RWPE2 (cell line): Measurements from ENCODE around the gene THRA.

Source experiments
- ATAC-seq: fragments of 200-7000 bp; cut with Tn5 transposase; 3 replicates; pipeline ENCODE4 v1.9.1; 2021; ENCODE audit warnings: low read depth
- DNase-seq: peaks from one replicate; pipeline ENCODE4 v3.0.0-alpha.2; 2020; ENCODE audit warnings: low spot score
- H3K27ac ChIP-seq: fragments of 450-650 bp; 2 replicates; pipeline ENCODE4 v1.5.1; 2017; ENCODE audit warnings: mild to moderate bottlenecking; ENCODE audit not compliant: poor library complexity, severe bottlenecking
- H3K27me3 ChIP-seq: fragments of 250-450 bp; sonication (Bioruptor Pico); 2 replicates; pipeline ENCODE4 v1.5.1; 2021; ENCODE audit warnings: mild to moderate bottlenecking, moderate library complexity; ENCODE audit not compliant: insufficient read depth, poor library complexity, severe bottlenecking
- H3K36me3 ChIP-seq: fragments of 250-450 bp; sonication (Bioruptor Pico); 2 replicates; pipeline ENCODE4 v1.5.1; 2020; ENCODE audit warnings: low read depth, mild to moderate bottlenecking, moderate library complexity
- H3K4me1 ChIP-seq: fragments of 250-450 bp; sonication (Bioruptor Pico); 2 replicates; pipeline ENCODE4 v1.5.1; 2021; ENCODE audit warnings: mild to moderate bottlenecking, moderate library complexity; ENCODE audit not compliant: insufficient read depth, poor library complexity, severe bottlenecking
- H3K4me3 ChIP-seq: fragments of 250-450 bp; sonication (Bioruptor Pico); 2 replicates; pipeline ENCODE4 v1.5.1; 2021; ENCODE audit warnings: mild to moderate bottlenecking, moderate library complexity; ENCODE audit not compliant: severe bottlenecking
- H3K9me3 ChIP-seq: fragments of 250-450 bp; sonication (Bioruptor Pico); 2 replicates; pipeline ENCODE4 v1.5.1; 2021; ENCODE audit warnings: mild to moderate bottlenecking, moderate library complexity; ENCODE audit not compliant: severe bottlenecking
- CTCF ChIP-seq: fragments of 450-650 bp; IDR thresholded peaks from one replicate; pipeline ENCODE4 v1.5.1; 2017; ENCODE audit warnings: mild to moderate bottlenecking, moderate library complexity; ENCODE audit not compliant: poor library complexity, severe bottlenecking

Gene THRA

GRCh38 chr17:40062329-40063186, at the start of gene THRA:
Gene THRA (plus strand): TSS chr17:40062965. CDS start chr17:40074489, 11,524 bp downstream.
- Histone ChIP-seq H3K27ac (peak within 1 kb of the TSS; percentile 52), H3K4me3 (peak within 1 kb of the TSS; percentile 100), H3K27me3 (no peaks in the 10 kb centered on the region), H3K4me1 (peaks cover 15% of the 10 kb centered on the region), H3K36me3 (no peaks in the 10 kb centered on the region), H3K9me3 (no peaks in the 10 kb centered on the region)
- peak; percentile 80 for TF ChIP-seq CTCF
- DNase-seq = no peak
- ATAC-seq = peak; percentile 58

- TF ChIP-seq CTCF = no peak
- Histone ChIP-seq H3K4me1 (peaks cover 32% of the 10 kb centered on the region), H3K4me3 (no peak overlapping the region), H3K9me3 (no peaks in the 10 kb centered on the region), H3K27me3 (no peaks in the 10 kb centered on the region), H3K36me3 (peaks cover 19% of the 10 kb centered on the region), H3K27ac (peak overlapping the region; percentile 93)
- DNase-seq (no peak), ATAC-seq (no peak)
Measured at GRCh38 chr17:40014375-40014980, 48.3 kb upstream of the THRA start.

GRCh38 chr17:40015005-40015997, 47.5 kb upstream of the THRA start, which contains the start of gene CSF3:
Gene CSF3 (plus strand): TSS chr17:40015440. CDS start chr17:40015475, 35 bp downstream.
- Histone ChIP-seq H3K36me3 (peaks cover 27% of the 10 kb centered on the region), H3K27ac (peak within 1 kb of the TSS; percentile 93), H3K27me3 (no peaks in the 10 kb centered on the region), H3K4me3 (peak within 1 kb of the TSS; percentile 19), H3K9me3 (no peaks in the 10 kb centered on the region), H3K4me1 (peaks cover 40% of the 10 kb centered on the region)
- DNase-seq = no peak
- peak; percentile 20 for ATAC-seq
- no peak for TF ChIP-seq CTCF

- Histone ChIP-seq H3K4me1 (peaks cover 50% of the 10 kb centered on the region), H3K9me3 (no peaks in the 10 kb centered on the region), H3K36me3 (peaks cover 37% of the 10 kb centered on the region), H3K4me3 (peak overlapping the region; percentile 19), H3K27ac (peak overlapping the region; percentile 93), H3K27me3 (no peaks in the 10 kb centered on the region)
- ATAC-seq (no peak), DNase-seq (no peak)
- no peak for TF ChIP-seq CTCF
Measured at GRCh38 chr17:40015998-40016985, 46.5 kb upstream of the THRA start.
